NCI-H1436 (cell line): ENCODE data around the gene DNAJA4.

Experiments used
- DNase-seq: peaks from one replicate; lab custom pipeline; 2025; lab: John Stamatoyannopoulos, UW

Gene DNAJA4

GRCh38 chr15:78280319-78281072, 16.1 kb downstream of the DNAJA4 start:
- no peak for DNase-seq

GRCh38 chr15:78282324-78282723, 18.0 kb downstream of the DNAJA4 start:
- DNase-seq, result no peak

DNA sequence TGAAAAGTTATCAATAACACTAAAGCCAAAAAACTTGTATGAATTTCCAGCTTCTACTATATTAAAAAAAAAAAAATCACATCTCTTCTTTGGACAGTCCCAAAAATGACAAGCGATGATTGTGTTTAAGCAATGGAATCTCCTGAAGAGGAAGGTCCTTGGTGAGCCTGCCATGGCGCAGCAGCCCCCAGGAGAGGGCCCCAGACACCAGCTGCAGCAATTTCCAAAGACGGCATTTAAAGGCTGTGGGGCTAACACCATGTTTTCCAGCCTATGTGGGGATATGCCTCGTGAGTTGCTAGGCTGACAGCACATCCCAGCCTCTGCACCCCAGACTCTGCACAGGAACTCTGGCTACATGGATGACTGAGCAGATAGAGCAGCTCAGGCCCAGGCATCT, 20.4 kb downstream of the DNAJA4 start:
- no peak for DNase-seq

- no peak for DNase-seq
These were observed 25.9 kb downstream of the DNAJA4 start for GRCh38 chr15:78290222-78290621.

GRCh38 chr15:78291052-78291451, 26.7 kb downstream of the DNAJA4 start:
- DNase-seq, result no peak

DNA sequence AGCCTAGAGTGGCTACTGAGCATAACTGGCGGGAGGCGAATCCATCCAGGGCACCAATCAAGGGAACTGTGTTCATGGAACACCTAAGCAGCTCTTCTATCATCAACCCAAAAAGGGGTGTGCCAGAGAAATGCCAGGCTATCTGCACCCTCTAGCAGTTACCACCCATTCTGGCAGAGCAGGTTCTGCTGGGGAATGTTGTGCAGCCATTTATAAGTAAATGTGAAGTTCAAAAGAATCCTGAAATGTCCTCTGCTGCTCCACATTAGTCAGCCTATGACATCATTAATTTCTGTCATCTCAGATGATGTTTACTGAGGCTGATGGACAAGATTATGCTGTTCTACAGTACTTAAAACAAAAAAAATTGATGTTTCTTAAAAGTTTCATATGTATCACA, 27.3 kb downstream of the DNAJA4 start:
- no peak for DNase-seq

- no peak for DNase-seq
These were observed 27.9 kb downstream of the DNAJA4 start for GRCh38 chr15:78292219-78292618.

DNA sequence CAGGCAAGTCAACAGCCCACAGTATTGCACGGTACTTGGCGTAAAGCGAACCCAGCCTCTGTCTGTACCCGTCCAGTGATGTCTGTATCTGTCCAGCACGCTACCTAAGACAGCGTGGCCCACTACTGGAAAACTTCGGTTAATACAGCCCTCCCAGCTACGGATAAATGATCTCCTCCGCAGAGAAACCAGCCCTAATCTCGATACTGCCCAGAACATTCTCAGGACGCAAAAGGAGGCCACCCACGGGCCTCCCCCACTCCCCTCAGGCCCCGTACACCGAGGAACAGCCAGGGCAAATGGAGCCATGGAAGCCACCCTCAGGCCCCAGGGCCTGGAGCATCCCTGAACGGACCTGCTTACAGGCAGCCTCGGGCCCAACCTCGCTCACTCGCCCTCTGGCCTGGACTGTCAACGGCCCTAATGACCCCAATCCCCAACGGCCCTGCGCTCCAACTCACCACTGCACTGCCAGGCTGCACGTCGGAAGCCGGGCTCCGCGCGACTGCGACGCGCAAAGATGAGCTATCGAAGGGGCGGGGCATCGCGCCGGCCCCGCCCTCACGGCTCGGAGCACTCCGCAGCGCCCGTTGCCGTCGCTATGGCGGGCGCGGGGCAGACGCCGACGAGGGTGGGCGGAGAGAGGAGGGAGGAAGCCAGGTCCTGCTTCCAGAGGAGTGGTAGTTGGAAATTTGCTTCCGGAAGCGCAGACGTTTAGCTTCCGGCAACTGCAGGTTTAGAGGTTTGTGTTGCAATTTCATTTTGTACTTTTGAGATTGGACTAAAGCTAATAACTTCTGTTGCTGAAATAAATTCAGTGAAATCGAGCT, 35.0 kb downstream of the DNAJA4 start, which contains the start of gene SKIC8:
Gene SKIC8, minus strand, starts transcription at position 509 of the 830 bp plus-strand sequence. CDS start 3,923 bp downstream, outside the sequence.
- DNase-seq, result peak; percentile 90

GRCh38 chr15:78301326-78301725, 37.0 kb downstream of the DNAJA4 start:
- no peak for DNase-seq

- no peak for DNase-seq
These were observed 37.5 kb downstream of the DNAJA4 start for GRCh38 chr15:78301828-78302227.

- no peak for DNase-seq
These were observed 38.4 kb downstream of the DNAJA4 start for GRCh38 chr15:78302579-78303312.

DNA sequence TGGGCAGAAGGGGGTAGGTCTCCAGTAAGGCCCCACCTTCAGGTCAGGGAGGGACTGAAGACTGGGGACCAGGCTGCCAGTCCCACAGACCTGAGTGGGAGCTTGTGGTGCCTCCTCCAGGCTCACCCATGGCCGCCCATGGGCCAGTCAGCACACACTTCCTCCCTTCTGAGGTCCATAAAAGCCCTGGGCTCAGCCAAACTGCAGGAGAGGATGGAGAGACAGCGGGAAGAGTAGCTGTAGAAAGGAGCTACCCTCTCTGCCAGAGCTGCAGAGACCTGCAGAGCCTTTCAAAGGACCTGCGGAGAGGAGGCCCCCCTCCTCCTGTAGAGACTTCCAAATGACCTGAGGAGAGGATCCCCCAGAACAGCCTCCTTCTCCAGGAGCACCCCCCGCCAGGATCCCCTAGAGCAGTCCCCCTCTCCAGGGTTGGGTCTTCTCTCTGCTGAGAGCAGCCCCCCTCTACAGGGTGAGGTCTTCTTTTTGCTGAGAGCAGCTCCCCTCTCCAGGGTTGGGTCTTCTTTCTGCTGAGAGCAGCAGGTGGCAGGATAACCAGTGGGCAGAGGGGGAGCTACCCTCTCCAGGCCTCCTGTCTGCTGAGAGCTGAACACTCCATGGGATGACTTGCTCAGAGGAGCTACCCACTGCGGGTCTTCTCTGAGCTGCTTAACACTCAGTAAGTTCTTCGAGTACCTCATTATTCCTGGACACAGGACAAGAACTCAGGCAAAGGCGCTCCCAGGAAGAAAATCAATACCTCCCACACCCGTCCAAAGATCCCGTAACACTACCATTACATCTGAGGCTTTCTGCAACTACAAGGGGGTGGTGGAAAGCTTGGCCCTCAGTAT, 40.1 kb downstream of the DNAJA4 start:
- no peak for DNase-seq

GRCh38 chr15:78306176-78306774, 41.9 kb downstream of the DNAJA4 start:
- DNase-seq, result no peak

- no peak for DNase-seq
These were observed 43.6 kb downstream of the DNAJA4 start for GRCh38 chr15:78307976-78308375.

DNA sequence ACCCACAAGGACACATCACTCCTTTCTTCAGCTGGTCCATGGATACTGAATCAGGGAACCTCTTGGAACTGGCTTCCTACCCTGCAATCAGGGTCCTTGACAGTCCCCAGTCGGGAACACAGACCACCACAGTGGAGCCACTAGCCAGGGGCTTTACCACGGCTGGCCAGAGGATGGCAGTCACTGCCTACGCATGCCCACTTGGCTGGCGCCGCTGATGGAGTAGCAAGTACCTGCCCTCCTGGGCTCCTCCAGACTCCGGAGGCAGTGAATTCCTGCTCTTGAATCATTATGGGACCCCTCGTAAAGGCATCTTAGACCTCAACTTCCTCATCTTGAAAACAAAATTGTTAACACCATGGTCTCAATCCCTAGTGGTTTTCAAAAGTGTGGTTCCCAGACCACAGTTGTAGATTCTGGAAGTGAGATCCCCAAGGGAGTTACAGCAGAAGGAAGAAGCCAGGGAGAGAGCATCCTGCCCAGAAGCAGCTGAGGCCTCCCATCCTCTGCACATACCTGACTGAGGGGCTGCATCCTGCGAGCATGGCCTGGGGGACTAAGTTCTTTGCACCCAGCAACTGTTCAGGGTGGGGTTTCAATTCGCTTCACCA, 44.2 kb downstream of the DNAJA4 start:
- peak; percentile 83 for DNase-seq

DNA sequence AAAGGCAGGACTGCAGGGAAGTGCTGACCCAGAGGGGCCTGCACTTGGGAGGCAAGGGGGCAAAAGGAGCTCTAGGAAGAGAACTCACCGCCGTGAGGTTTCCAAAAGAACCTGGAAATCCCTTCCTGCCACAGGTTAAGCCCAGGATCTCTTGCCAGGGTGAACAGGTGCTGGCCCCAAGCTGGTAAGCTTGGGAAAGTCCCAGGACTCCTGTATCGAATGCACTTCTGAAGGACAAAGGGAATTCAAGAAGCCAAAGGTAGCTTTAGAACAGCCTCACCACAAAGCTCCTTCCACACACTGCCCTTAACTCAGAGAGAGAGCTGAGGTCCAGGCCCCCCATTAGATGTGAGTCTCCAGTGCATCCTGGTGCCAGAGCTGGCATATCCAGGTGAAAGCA, 46.9 kb downstream of the DNAJA4 start:
- DNase-seq, result no peak

GRCh38 chr15:78312536-78312935, 48.2 kb downstream of the DNAJA4 start:
- no peak for DNase-seq

DNA sequence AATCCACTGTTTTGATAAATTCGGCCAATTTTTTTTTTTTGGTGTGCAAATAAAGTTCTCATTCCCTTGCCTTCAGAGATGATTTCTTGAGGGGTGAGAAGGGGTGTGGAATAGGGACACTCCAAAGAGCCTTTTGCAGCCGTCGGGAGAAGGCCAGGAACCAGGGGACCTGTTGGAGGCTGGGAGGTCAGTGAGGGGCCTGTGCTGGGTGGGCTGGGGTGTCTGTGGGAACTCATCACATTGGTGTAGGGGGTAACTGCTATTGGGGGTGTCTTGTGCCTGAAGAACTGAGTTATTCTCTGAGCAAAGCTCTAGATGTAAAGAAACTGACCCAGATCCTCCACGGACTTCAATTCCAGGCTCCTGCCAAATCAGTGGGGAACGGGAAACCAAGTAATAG, 48.6 kb downstream of the DNAJA4 start:
- no peak for DNase-seq

- no peak for DNase-seq
These were observed 49.0 kb downstream of the DNAJA4 start for GRCh38 chr15:78313383-78313782.

DNA sequence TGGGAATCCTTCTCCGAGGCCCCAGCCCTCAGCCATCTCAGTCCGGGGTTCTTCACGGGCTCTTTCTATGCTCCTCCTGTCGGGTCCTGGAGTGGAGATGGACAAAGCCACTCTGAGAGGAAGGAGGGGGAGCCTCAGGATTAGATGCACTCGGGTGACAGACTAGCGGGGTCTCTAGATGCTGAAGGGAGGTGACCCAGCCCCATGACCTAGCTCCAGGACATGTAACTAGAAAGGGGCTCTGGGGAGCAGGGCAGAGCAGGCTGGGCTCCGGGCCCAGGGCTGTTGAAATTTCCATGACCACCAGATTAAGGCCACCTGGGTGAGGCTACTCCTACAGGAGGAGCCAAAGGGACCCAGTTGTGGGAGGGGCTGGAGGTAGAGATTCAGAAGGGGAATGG, 49.8 kb downstream of the DNAJA4 start:
- no peak for DNase-seq
